Motor neuron (in vitro differentiated cells): Measurements from ENCODE around the gene TAS1R2. TPM values are rescaled to one million over a fixed set of nuclear protein-coding genes. Genes with fewer than 3 reads are reported as not detected.
A peak's percentile ranks its signal among the peaks of the same experiment; 100 is the strongest.

Source experiments
- ATAC-seq, 8 experiments: fragments of 200-7000 bp; cut with Tn5 transposase; replicated peaks in 6 of 8; 2 replicates each; pipeline ENCODE4 v1.8.0; 2021; ENCODE audit warnings: mild to moderate bottlenecking in 8 of 8, moderate library complexity in 8 of 8
- H3K27ac ChIP-seq, 2 donors: fragments of 250-450 bp; sonication (Bioruptor Pico); 2 replicates each; pipeline ENCODE4 v1.9.0; 2021; ENCODE audit warnings: antibody characterized with exemption in 2 of 2, mild to moderate bottlenecking in 2 of 2, moderate library complexity in 1 of 2
- H3K4me1 ChIP-seq, 2 donors: fragments of 250-450 bp; sonication (Bioruptor Pico); replicated peaks in 1 of 2; 2 replicates each; pipeline ENCODE4 v1.6.1; 2021; ENCODE audit warnings: antibody characterized with exemption in 2 of 2, mild to moderate bottlenecking in 2 of 2, moderate library complexity in 1 of 2
- H3K4me3 ChIP-seq, 5 donors: fragments of 250-450 bp; sonication (Bioruptor Pico); 2 replicates each; pipeline ENCODE4 v1.9.0; 2021; ENCODE audit warnings: antibody characterized with exemption in 5 of 5, mild to moderate bottlenecking in 5 of 5, moderate library complexity in 4 of 5
- WGBS, 10 experiments: fragments of 450-650 bp; shearing (Covaris generic); methylation state at CpG; one replicate each; pipeline ENCODE4 v1.0.0; 2022; 5-methylcytosine and 5-hydroxymethylcytosine counted together
- in situ Hi-C, 9 experiments: fragments of 400-800 bp; cut with MboI; loops; one replicate each; pipeline ENCODE4 v1.15.0; 2021; ENCODE audit warnings: low sequenced_read_pairs in 9 of 9, low pct_unique_long_range_greater_than_20kb in 2 of 9; ENCODE audit not compliant: unreplicated experiment in 9 of 9
- total RNA-seq, 8 experiments: library from RNA; unstranded; fragments of 300-600 nt; gene quantifications; 2 replicates each; pipeline versions ENCODE4 v1.2.3 to v1.2.4, GENCODE V29; 2022

The TAS1R2 gene
- total RNA-seq, 8 experiments from 2014 or later, result 0.10 to 0.31 (median 0.21) TPM; not detected in 4

DNA sequence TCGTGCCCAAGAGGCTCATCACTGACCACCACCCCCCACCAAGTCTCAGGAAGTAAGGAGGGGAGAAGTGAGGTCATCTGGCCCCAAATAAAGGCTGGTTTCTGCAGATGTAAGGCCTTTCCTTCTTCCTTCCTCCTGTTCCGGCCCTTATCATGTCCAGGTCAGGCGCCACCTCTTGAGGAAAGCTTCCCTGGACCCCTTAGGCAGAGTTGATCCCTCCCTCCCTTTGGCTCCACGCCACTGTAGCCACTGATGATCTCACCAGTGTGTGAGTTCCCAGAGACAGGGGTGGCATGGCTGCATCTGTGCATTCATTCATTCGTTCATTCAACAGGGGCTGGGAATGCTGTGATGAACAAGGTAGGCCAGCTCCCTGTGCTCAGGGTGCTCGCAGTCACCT is 59.2 kb downstream of the TAS1R2 start:
- H3K4me3 ChIP-seq, result no peak overlapping the region
- no peak for ATAC-seq
- WGBS, 10 experiments, result 50 to 90% (median 67%) methylated on average over 1 to 5 of the region's 6 CpGs; no CpG with 5 or more reads in 3 of the 10 experiments
- H3K27ac ChIP-seq, result no peak overlapping the region
- in situ Hi-C loops, result loop anchor here in 4 of 9 experiments (25.0 kb wide), 2 partner anchors 188 to 213 kb away; no protein-coding TSS in a partner anchor
- peaks cover 0 to 6% of the 10 kb centered on the region in 2 donors for H3K4me1 ChIP-seq

DNA sequence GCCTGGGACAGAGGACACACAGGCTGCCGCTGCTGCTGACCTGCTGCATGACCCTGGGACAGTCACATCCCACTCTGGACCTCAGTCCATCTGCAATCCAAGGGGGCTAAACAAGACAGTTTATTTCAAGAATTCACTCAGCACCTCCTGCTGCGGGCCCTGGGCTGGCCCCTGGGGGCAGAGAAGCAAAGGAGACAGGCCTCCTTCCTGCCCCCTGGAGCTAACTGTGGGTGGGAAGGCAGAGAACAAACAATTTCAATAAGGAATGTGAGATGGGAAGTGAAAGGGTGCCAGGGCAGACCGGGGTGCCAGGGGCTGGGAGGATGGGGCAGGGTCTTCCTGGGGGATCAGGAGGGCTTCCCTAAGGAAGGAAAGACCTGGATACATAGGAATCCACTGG is 60.0 kb downstream of the TAS1R2 start:
- WGBS, 10 experiments, result 10 to 71% (median 57%) methylated on average over 1 to 2 of the region's 3 CpGs; no CpG with 5 or more reads in 7 of the 10 experiments
- Histone ChIP-seq H3K27ac (no peak overlapping the region), H3K4me1 (peaks cover 0 to 2% of the 10 kb centered on the region in 2 donors), H3K4me3 (no peak overlapping the region)
- ATAC-seq, result no peak
- in situ Hi-C loops, result no loop called here

DNA sequence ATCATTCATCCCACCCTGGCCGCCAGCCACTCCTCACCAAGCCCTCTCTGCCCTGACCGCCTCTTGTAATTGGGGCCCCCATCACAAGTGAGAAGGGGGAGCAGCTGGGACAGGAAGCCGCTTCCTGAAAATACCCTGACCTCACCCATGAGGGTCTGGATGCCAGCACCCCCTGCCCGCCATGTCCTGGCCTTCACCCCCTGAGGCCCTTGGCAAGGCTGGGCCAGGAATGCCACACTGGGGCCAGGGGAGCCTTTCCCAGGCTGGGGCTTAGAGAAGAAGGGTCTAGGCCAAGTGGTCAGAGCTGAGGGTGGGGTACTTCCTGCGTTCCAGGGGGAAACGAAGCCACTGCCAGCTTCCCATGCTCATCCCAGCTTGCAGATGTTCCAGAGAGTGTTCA is 60.5 kb downstream of the TAS1R2 start:
- no peak overlapping the region for H3K4me3 ChIP-seq
- in situ Hi-C loops, result no loop called here
- ATAC-seq, result no peak
- peaks cover 0 to 2% of the 10 kb centered on the region in 2 donors for H3K4me1 ChIP-seq
- H3K27ac ChIP-seq, result no peak overlapping the region
- WGBS, 10 experiments, result 47 to 100% (median 80%) methylated on average over 1 to 3 of the region's 6 CpGs; no CpG with 5 or more reads in 3 of the 10 experiments

DNA sequence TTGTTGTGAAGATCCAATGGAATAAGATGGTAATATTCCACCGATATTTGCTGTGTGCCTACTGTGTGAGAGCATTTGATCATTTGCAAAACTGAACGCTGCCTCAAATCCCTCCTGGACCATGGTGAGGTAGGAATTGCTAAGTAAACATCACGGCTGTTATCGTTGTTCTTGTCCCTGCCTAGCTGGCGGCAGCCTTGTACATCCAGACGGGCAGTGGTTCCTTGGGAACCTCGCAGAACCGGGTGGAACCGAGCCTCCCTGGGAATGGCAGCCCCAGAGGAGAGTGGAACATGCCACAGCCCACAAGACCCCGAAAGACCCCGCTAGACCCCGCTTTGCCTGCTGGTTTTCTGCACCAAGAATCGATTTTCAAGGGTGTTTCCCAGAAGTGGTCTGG is 60.9 kb downstream of the TAS1R2 start:
- WGBS, 10 experiments, result 0 to 85% (median 76%) methylated on average over 1 to 11 of the region's 13 CpGs; no CpG with 5 or more reads in 2 of the 10 experiments
- in situ Hi-C loops, result no loop called here
- Histone ChIP-seq H3K4me3 (no peak overlapping the region), H3K4me1 (peaks cover 0 to 2% of the 10 kb centered on the region in 2 donors), H3K27ac (no peak overlapping the region)
- no peak for ATAC-seq

DNA sequence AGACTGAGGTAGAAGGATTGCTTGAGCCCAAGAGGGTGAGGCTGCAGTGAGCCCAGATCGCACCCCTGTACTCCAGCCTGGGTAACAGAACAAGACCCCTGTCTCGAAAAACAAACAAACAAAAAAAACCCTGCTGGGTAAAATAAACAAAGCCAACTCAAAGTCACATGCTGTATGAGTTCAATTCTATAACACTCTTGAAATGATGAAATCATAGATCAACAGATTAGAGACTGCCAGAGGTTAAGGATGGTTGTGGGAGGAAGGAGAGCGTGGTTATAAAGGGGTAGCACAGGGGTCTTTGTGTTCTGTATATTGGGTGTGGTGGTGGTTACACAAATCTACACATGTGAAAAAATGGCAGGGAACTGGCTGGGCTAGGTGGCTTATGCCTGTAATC is 62.5 kb downstream of the TAS1R2 start:
- Histone ChIP-seq H3K4me1 (peaks cover 0 to 2% of the 10 kb centered on the region in 2 donors), H3K4me3 (no peak overlapping the region), H3K27ac (no peak overlapping the region)
- in situ Hi-C loops, result no loop called here
- 44 to 94% (median 84%) methylated on average over 2 to 3 of the region's 3 CpGs; no CpG with 5 or more reads in 4 of the 10 experiments for WGBS, 10 experiments
- no peak for ATAC-seq

DNA sequence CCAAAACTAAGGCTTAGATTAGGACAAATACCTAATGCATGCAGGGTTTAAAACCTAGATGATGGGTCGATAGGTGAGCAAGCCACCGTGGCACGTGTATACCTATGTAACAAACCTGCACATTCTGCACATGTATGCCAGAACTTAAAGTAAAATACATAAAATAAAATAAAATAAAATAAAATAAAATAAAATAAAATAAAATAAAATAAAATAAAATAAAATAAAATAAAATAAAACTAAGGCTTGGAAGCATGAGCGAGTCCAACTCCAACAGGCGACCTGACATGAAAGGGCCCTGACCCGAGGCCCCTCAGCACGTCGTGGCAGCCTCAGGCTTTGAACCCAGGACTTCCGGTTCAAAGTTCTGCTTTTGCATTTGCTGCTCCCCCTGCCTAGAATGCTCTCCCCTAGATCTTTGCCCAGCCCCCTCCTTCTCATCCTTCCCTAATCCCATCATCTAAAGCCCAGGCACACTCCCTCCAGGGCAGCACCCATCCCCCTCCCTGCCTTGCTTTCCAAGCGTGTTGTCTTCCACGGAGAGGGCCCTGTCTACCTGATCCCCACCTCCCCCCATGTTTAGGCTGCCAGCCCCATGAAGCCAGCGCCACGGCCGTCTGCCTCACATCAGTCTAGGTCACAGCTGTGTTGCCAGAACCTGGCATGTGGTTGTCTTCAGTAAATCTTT is 64.3 kb downstream of the TAS1R2 start:
- WGBS, 10 experiments, result 38 to 88% (median 67%) methylated on average over 4 to 10 of the region's 14 CpGs
- H3K4me1 ChIP-seq, result peaks cover 0 to 2% of the 10 kb centered on the region in 2 donors
- ATAC-seq, result no peak
- no peak overlapping the region for H3K27ac ChIP-seq
- no peak overlapping the region for H3K4me3 ChIP-seq
- in situ Hi-C loops, result no loop called here

DNA sequence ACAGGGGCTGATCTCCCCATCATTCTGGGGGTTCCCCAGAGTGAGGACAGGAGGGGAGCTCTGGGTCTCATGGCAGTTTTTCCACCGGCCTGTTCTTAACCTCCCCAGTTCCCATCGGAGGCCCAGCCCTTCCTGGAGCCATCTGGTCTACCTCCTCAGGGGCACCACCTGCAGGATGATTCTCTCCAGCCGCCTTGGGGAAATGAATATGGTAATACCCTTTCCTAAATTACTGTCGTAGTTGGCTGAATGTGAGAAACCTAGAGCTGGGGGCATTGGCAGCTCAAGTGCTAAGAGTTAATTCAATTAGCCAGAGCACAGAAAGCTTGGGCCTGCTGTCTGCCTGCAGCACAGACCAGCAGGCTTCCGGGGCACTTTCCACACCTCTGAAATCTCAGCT is 64.9 kb downstream of the TAS1R2 start:
- ATAC-seq, result peak in 3 of 8 experiments; percentile 42 to 95 (median 55)
- no peak overlapping the region for H3K27ac ChIP-seq
- in situ Hi-C loops, result no loop called here
- H3K4me3 ChIP-seq, result no peak overlapping the region
- WGBS, 10 experiments, result 0 to 40% (median 27%) methylated on average over 1 to 5 of the region's 5 CpGs; no CpG with 5 or more reads in 3 of the 10 experiments
- H3K4me1 ChIP-seq, result peaks cover 0 to 2% of the 10 kb centered on the region in 2 donors

DNA sequence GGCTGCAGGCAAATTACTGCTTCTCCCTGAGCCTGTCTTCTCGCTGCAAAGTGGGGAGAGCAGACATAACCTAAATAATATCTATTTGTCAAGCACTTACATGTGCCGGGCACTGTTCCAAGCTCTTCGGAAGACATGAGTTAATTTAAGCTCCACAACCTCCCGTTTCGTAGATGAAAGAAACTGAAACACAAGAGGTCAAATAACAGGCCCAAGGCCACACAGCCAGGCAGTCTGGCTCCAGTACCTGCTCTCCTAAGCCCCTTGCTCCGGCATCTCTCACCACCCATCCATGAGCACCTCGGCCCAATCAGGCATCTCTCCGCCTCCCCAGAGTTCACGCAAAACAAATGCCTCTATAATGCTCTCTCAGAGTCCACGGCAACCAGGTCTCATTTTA is 65.4 kb downstream of the TAS1R2 start:
- WGBS, 10 experiments, result 22 to 86% (median 82%) methylated on average over 4 to 10 of the region's 10 CpGs; no CpG with 5 or more reads in 4 of the 10 experiments
- Histone ChIP-seq H3K27ac (no peak overlapping the region), H3K4me3 (no peak overlapping the region), H3K4me1 (peaks cover 0 to 2% of the 10 kb centered on the region in 2 donors)
- peak in 1 of 8 experiments; percentile 29 for ATAC-seq
- in situ Hi-C loops, result no loop called here

DNA sequence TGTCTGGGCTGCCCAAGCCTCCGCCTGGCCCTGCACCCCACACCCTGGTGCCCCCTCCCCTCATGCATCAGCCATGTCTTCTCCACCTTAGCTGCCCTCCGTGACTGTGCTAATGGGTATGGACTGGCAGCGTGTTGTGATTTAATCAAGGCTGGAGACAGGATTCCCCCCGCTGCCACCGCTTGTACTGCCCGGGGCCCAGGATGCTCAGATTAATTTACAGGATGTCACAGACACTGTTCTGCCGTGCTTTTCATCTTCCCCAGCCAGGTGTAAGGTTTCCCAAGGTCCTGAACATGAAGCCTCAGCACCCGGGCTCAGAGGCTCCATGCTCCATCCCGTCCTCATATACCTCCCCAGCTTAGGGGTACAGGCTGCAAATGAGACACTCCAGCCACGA is 66.3 kb downstream of the TAS1R2 start:
- Histone ChIP-seq H3K4me3 (no peak overlapping the region), H3K4me1 (peaks cover 0 to 2% of the 10 kb centered on the region in 2 donors), H3K27ac (no peak overlapping the region)
- 13 to 84% (median 80%) methylated on average over 3 to 9 of the region's 10 CpGs; no CpG with 5 or more reads in 5 of the 10 experiments for WGBS, 10 experiments
- no peak for ATAC-seq
- in situ Hi-C loops, result no loop called here

DNA sequence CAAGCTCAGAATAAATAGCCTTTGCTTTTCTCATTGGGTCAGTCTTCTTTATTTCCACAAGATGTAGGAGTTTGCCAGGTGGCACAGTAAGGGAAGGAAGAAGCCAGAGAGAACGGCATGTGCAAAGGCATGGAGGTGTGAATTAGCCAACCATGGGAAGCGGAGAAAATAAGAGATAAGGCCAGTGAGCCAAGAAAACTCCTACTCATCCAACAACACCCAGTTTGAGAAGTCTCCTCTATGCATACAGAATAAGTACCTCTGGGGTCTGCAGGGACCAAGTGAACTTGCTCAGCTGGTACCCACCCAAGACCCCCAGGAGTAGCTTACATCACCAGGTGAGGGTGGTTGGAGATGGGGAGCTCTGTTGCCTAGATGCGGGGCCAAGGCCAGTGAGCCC is 66.7 kb downstream of the TAS1R2 start:
- Histone ChIP-seq H3K27ac (no peak overlapping the region), H3K4me1 (peaks cover 0 to 2% of the 10 kb centered on the region in 2 donors), H3K4me3 (no peak overlapping the region)
- 20 to 100% (median 80%) methylated on average over 1 to 3 of the region's 3 CpGs; no CpG with 5 or more reads in 3 of the 10 experiments for WGBS, 10 experiments
- no peak for ATAC-seq
- in situ Hi-C loops, result no loop called here

Other genes starting within 250 kb of the TAS1R2 start
- under 1 TPM in 7 of 8 experiments, not detected in 1; 0.05 to 0.76 (median 0.18) TPM for gene PAX7, start 228.8 kb downstream of the TAS1R2 start, total RNA-seq
- gene ALDH4A1, start 42.9 kb upstream of the TAS1R2 start, total RNA-seq, result 10 to 100 TPM in 4 of 8 experiments, 1 to 10 TPM in 4; 3.0 to 57.5 (median 8.8) TPM
- 10 to 100 TPM in 1 of 8 experiments, 1 to 10 TPM in 7; 2.8 to 24.2 (median 6.3) TPM for gene IFFO2, start 97.0 kb upstream of the TAS1R2 start, total RNA-seq